BLaER1 treated with 17β-estradiol and CSF1 and Interleukin-3, amounts not matched to agents 10 nM and 100 nM (cell line): ENCODE data around the gene SPOCK1.
"Not testable (repeated sequence)": the region's sequence is repeated elsewhere in the genome, so short reads cannot be mapped to it uniquely, and the experiment has no call there.

Source experiments
- H3K27ac ChIP-seq, 11 experiments: shearing (Covaris generic); formaldehyde crosslinking; 2 replicates each; pipeline ENCODE4 v1.8.1; 2022
- H3K27me3 ChIP-seq, 11 experiments: shearing (Covaris generic); formaldehyde crosslinking; 2 replicates each; pipeline ENCODE4 v1.8.1; 2022
- H3K36me3 ChIP-seq, 11 experiments: shearing (Covaris generic); formaldehyde crosslinking; 2 replicates each; pipeline ENCODE4 v1.8.1; 2022
- H3K4me1 ChIP-seq, 10 experiments: shearing (Covaris generic); formaldehyde crosslinking; 2 replicates each; pipeline ENCODE4 v1.8.1; 2022
- H3K4me2 ChIP-seq, 11 experiments: shearing (Covaris generic); formaldehyde crosslinking; 2 replicates each; pipeline ENCODE4 v1.8.1; 2022
- H3K4me3 ChIP-seq, 10 experiments: shearing (Covaris generic); formaldehyde crosslinking; 2 replicates each; pipeline ENCODE4 v1.8.1; 2022
- H3K9ac ChIP-seq, 11 experiments: shearing (Covaris generic); formaldehyde crosslinking; 2 replicates each; pipeline ENCODE4 v1.8.1; 2022
- H3K9me3 ChIP-seq, 11 experiments: shearing (Covaris generic); formaldehyde crosslinking; replicated peaks in 1 of 11; 2 replicates each; pipeline ENCODE4 v1.8.1; 2022
- H4K20me1 ChIP-seq, 11 experiments: shearing (Covaris generic); formaldehyde crosslinking; 2 replicates each; pipeline ENCODE4 v1.8.1; 2022
- Cebpa-rat ChIP-seq, 11 experiments: shearing (Covaris generic); IDR thresholded peaks; 2 replicates each; pipeline ENCODE4 v1.8.1; 2022

SPOCK1 gene

DNA sequence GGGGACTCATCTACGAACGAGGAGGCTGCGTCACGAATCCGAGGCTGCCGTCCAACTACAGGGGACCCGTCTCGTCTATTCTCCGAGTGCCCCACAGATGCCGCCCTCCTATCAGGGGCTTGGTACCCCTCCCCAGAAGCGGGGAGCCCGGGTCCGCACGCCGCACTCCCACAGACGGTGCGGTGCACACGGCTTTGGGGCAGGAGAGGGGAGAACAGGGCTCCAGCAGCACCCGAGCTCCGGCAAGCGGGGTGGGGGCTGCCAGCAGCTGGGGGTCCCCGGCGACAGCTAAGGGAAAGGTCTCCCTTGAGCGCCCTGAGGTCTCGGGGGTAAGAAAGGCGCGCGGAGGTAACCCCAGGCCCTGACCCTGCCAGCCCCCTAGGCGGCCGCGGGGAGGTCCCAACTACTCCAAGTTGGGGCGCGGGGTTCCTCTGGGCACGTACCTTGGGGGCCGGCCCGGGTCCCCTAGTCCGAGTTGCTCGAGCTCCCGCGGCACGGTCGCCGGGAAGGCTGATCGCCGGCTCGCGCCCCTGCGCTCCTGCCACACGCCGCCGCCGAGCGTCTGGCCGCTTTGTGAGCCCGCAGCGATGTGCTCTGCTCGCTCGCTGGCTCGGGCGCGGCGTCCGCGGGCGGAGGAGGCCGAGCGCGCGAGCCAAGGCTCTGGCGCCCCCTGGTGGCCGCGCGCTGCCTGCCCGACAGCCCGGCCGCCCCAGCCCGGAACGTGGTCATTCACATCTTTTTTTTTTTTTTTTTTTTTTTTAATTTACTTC, at the start of gene SPOCK1:
Gene SPOCK1 (minus strand): TSS at position 591 of the 770 bp plus-strand sequence.
- H3K9me3 ChIP-seq: peaks cover 5 to 13% (median 11%) of the 10 kb centered on the region in 11 experiments; a peak in 19 of 22 replicates
- H3K27ac ChIP-seq: no peak within 1 kb of the TSS
- no peaks in the 10 kb centered on the region for H3K36me3 ChIP-seq
- TF ChIP-seq Cebpa-rat (IDR thresholded peaks at IDR 0.05): no peak
- peaks cover 0 to 10% (median 4%) of the 10 kb centered on the region in 11 experiments; a peak in 10 of 22 replicates for H3K27me3 ChIP-seq
- 0 out of 22 replicates have a peak within 1 kb of the TSS, but pooled peaks of 1 of the 11 experiments have one; percentile 24 for H3K9ac ChIP-seq
- H3K4me1 ChIP-seq: no peaks in the 10 kb centered on the region
- peak within 1 kb of the TSS; percentile 53 to 78 (median 66); a peak in 21 of 22 replicates for H3K4me2 ChIP-seq
- peak within 1 kb of the TSS in 4 of 10 experiments; percentile 33 to 57 (median 46); a peak in 5 of 20 replicates for H3K4me3 ChIP-seq
- no peaks in the 10 kb centered on the region for H4K20me1 ChIP-seq

DNA sequence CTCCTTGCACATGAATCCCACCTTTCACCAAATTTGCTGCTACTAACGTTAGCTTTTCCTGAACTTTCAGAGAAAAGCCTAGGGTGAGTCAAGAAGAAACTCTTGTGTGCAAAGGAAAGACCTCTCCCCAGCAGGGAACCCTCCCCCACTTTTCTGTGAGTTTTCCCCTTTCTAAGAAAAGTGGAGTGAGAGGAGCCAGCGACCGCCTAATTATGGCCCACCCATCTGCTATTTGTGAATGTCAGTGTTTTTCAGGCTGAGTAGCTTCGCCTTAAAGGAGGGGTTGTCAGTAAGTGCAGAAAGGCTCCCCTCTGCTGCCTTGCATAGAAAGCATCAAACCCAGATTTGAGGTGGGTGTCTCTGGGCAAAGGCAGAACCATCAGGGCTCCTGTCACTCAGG, 46.8 kb upstream of the SPOCK1 start:
- Histone ChIP-seq H3K27ac (no peak overlapping the region), H4K20me1 (no peaks in the 10 kb centered on the region), H3K4me2 (no peak overlapping the region), H3K9me3 (peaks cover 0 to 6% (median 0%) of the 10 kb centered on the region in 11 experiments; a peak in 4 of 22 replicates), H3K4me1 (no peaks in the 10 kb centered on the region), H3K9ac (no peak overlapping the region), H3K36me3 (no peaks in the 10 kb centered on the region), H3K4me3 (no peak overlapping the region), H3K27me3 (no peaks in the 10 kb centered on the region)
- TF ChIP-seq Cebpa-rat (IDR thresholded peaks at IDR 0.05): no peak

DNA sequence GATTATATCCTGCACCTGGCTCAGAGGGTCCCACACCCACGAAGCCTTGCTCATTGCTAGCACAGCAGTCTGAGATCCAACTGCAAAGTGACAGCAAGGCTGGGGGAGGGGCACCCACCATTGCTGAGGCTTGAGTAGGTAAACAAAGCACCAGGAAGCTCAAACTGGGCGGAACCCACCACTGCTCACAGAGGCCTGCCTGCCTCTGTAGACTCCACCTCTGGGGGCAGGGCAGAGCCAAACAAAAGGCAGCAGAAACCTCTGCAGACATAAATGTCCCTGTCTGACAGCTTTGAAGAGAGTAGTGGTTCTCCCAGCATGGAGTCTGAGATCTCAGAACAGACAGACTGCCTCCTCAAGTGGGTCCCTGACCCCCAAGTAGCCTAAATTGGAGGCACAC, 36.3 kb upstream of the SPOCK1 start:
- not testable (repeated sequence) for H3K9ac ChIP-seq, H3K36me3 ChIP-seq, H4K20me1 ChIP-seq, H3K4me1 ChIP-seq, H3K27ac ChIP-seq, H3K4me3 ChIP-seq, H3K27me3 ChIP-seq
- Histone ChIP-seq H3K9me3 (peaks cover 12 to 28% (median 18%) of the 10 kb centered on the region in 11 experiments; a peak in 20 of 22 replicates), H3K4me2 (peak overlapping the region in 4 of 11 experiments; percentile 2 to 12 (median 2); a peak in 1 of 22 replicates)

DNA sequence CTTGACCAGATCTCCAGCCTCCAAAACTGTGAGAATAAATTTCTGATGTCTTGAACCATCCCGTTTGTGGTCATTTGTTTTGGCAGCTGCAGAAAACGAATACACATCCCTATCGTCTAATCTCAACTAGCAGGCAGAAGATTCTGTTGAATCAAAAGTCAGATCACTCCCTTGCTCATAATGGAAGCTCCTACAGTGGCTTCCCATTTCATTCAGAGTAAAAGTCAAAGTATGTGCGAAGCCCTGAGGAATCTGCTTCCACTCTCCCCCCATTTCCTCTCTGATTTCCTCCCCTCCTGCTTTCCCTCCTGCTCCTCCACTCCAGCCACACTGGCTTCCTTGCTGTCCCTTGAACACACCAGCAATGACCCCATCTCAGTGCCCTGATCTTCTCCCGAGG, 34.8 kb upstream of the SPOCK1 start:
- no peak for TF ChIP-seq Cebpa-rat (IDR thresholded peaks at IDR 0.05)
- Histone ChIP-seq H3K36me3 (no peaks in the 10 kb centered on the region), H3K27ac (no peak overlapping the region), H3K9me3 (peaks cover 12 to 28% (median 18%) of the 10 kb centered on the region in 11 experiments; a peak in 20 of 22 replicates), H3K9ac (no peak overlapping the region), H3K4me1 (no peaks in the 10 kb centered on the region; a peak in 1 of 20 replicates), H4K20me1 (no peaks in the 10 kb centered on the region), H3K4me3 (no peak overlapping the region), H3K4me2 (no peak overlapping the region), H3K27me3 (no peaks in the 10 kb centered on the region)

DNA sequence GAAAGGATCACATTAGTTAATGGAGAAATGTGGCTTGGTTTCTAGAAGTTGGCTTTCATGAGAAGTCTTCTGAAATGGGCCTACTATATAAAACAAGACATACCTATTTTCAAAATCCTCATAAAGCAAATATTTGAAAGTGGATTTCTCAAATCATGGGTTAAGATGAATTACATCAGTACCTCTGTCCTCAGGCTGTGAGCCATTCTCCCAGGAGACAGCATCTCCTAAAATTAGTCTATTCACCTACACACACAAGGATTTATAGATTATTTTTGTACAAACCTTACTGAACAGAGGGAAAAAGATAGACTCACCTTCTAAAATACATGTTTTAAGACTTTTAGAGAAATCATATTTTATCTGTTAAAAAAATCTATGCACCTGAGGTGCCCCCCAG, 32.1 kb upstream of the SPOCK1 start:
- no peaks in the 10 kb centered on the region for H3K36me3 ChIP-seq
- no peak overlapping the region for H3K4me3 ChIP-seq
- H3K9me3 ChIP-seq: peaks cover 12 to 28% (median 17%) of the 10 kb centered on the region in 11 experiments; a peak in 20 of 22 replicates
- H3K9ac ChIP-seq: no peak overlapping the region
- no peaks in the 10 kb centered on the region for H3K27me3 ChIP-seq
- H4K20me1 ChIP-seq: no peaks in the 10 kb centered on the region
- H3K27ac ChIP-seq: no peak overlapping the region
- no peak for TF ChIP-seq Cebpa-rat (IDR thresholded peaks at IDR 0.05)
- no peak overlapping the region for H3K4me2 ChIP-seq
- H3K4me1 ChIP-seq: no peaks in the 10 kb centered on the region; a peak in 1 of 20 replicates

DNA sequence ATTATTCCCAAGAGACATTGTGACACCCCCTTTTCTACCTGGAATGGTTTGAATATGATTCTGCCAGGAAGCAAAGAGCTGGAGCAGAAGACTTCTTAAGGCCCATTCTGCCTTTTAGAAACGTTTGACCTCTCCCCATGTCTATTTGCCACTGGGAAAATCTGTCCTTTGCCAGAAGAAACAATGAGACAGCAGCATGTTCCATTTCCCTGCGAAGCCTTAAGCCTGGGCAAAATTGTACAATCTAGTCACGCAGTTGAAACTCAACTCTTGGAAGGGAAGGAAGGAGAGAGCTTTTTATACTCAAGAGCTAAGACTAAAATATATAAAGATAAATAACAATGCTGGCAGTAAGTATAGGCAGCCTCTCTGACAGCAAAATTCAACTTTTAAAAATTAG, 22.1 kb upstream of the SPOCK1 start:
- H3K27ac ChIP-seq: no peak overlapping the region
- H3K9me3 ChIP-seq: no peaks in the 10 kb centered on the region
- H3K27me3 ChIP-seq: no peaks in the 10 kb centered on the region
- no peak for TF ChIP-seq Cebpa-rat (IDR thresholded peaks at IDR 0.05)
- H3K4me2 ChIP-seq: no peak overlapping the region
- no peaks in the 10 kb centered on the region for H3K4me1 ChIP-seq
- no peaks in the 10 kb centered on the region for H4K20me1 ChIP-seq
- H3K36me3 ChIP-seq: no peaks in the 10 kb centered on the region
- no peak overlapping the region for H3K9ac ChIP-seq
- no peak overlapping the region for H3K4me3 ChIP-seq

DNA sequence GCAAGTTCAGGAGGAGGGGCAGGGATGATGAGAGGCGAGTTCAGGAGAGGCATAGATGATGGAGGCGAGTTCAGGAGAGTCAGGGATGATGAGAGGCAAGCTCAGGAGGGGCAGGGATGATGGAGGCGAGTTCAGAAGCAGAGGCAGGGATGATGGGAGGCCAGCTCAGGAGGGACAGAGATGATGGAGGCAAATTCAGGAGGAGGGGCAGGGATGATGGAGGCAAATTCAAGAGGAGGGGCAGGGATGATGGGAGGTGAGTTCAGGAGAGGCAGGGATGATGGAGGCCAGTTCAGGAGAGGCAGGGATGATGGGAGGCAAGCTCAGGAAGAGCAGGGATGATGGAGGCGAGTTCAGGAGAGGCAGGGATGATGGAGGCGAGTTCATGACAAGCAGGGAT, 17.8 kb upstream of the SPOCK1 start:
- no peaks in the 10 kb centered on the region for H3K36me3 ChIP-seq
- H3K9ac ChIP-seq: no peak overlapping the region
- no peaks in the 10 kb centered on the region; a peak in 1 of 22 replicates for H3K9me3 ChIP-seq
- H3K27ac ChIP-seq: no peak overlapping the region
- no peak for TF ChIP-seq Cebpa-rat (IDR thresholded peaks at IDR 0.05)
- H3K27me3 ChIP-seq: no peaks in the 10 kb centered on the region
- H3K4me3 ChIP-seq: no peak overlapping the region
- no peaks in the 10 kb centered on the region for H3K4me1 ChIP-seq
- H4K20me1 ChIP-seq: no peaks in the 10 kb centered on the region
- H3K4me2 ChIP-seq: no peak overlapping the region

DNA sequence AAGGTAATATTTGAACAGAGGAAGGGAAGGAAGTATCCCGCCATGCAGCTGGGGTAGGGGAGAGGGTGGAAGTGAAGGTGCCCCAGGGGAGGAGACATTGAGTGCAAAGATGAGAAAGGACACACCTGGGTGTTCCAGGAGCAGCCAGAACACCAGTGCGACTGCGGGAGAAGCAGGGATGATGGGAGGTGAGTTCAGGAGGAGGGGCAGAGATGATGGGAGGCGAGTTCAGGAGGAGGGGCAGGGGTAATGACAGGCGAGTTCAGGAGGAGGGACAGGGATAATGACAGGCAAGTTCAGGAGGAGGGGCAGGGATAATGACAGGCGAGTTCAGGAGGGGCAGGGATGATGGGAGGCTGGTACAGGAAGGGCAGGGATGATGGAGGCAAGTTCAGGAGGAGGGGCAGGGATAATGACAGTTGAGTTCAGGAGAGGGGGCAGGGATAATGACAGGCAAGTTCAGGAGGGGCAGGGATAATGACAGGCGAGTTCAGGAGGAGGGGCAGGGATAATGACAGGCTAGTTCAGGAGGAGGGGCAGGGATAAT, 17.2 kb upstream of the SPOCK1 start:
- Histone ChIP-seq H4K20me1 (no peaks in the 10 kb centered on the region), H3K27me3 (no peaks in the 10 kb centered on the region), H3K4me2 (no peak overlapping the region), H3K4me3 (no peak overlapping the region), H3K9me3 (peaks cover 0 to 6% (median 0%) of the 10 kb centered on the region in 11 experiments; a peak in 4 of 22 replicates), H3K9ac (no peak overlapping the region), H3K27ac (no peak overlapping the region), H3K36me3 (no peaks in the 10 kb centered on the region), H3K4me1 (no peaks in the 10 kb centered on the region)
- TF ChIP-seq Cebpa-rat (IDR thresholded peaks at IDR 0.05): no peak

DNA sequence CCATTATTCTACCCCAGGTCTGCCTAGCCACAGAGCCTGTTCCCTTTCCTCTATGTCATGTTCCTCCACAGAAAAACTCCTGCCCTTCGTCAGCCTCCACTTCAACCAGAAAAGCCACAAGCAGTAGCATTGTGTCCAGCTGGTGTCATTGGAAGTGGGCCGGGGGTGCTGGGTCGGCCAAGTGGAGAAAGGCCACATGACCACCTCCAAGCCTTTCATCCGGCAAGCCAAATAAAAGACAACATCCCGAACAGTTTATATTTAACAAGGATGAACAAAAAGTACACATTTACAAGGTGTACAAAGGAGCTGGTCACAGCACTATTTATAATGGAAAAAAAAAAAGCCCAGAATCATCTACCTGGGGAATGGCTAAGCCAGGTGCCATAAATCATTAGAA, 16.1 kb upstream of the SPOCK1 start:
- Histone ChIP-seq H3K4me2 (no peak overlapping the region), H3K4me1 (no peaks in the 10 kb centered on the region), H4K20me1 (no peaks in the 10 kb centered on the region), H3K9me3 (peaks cover 0 to 10% (median 0%) of the 10 kb centered on the region in 11 experiments; a peak in 4 of 22 replicates), H3K27ac (no peak overlapping the region), H3K27me3 (no peaks in the 10 kb centered on the region), H3K9ac (no peak overlapping the region), H3K36me3 (no peaks in the 10 kb centered on the region), H3K4me3 (no peak overlapping the region)
- no peak for TF ChIP-seq Cebpa-rat (IDR thresholded peaks at IDR 0.05)
